Neural cell (in vitro differentiated cells): Measurements from ENCODE around the gene GABRB2.

Experiments
- CTCF ChIP-seq: fragments of 450-650 bp; IDR thresholded peaks from 2 replicates; pipeline ENCODE4 v1.5.1; 2014; ENCODE audit warnings: antibody characterized with exemption, mild to moderate bottlenecking, moderate library complexity; ENCODE audit not compliant: poor library complexity, severe bottlenecking
- EZH2 ChIP-seq: fragments of 200-600, 300-800 bp; shearing (Covaris generic), sonication (generic); IDR thresholded peaks from 2 replicates; pipeline ENCODE4 v1.6.1; 2014; ENCODE audit warnings: antibody characterized with exemption, low read length, borderline replicate concordance, mild to moderate bottlenecking; ENCODE audit not compliant: insufficient read depth, poor library complexity, severe bottlenecking
- RAD21 ChIP-seq: fragments of 450-650 bp; conservative IDR thresholded peaks from 2 replicates; pipeline ENCODE4 v1.6.1; 2014; ENCODE audit warnings: antibody characterized with exemption, mild to moderate bottlenecking, moderate library complexity

DNA sequence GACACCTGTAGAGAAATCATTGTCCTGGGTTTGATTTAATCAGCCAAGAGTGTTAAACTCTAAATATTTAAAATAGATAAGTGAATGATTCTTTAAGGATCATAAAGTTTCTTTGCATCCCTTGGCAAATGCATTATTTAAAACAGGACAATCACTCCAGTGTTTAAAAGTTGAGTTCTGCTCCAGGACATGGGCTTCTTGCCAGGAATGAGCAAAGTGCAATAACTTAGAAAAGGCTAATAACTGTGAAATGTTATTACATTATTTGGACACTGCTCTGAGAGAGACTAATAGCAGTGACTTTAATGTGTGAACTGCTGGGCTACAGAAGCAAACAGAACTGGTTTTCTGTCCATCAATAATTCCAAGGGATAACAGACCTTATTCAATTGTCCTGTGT is 283.3 kb downstream of the GABRB2 start:
- TF ChIP-seq RAD21 (no peak), CTCF (no peak), EZH2 (no peak)
